Stimulated activated CD4-positive, alpha-beta T cell treated with anti-CD3 and anti-CD28 coated beads, Interleukin-2, amount 100 ng/mL, for 4 hours (primary cell): Measurements from ENCODE around the gene SPATS2.

Experiments
- DNase-seq: peaks from one replicate; pipeline ENCODE4 v3.0.0-alpha.2; 2020; ENCODE audit warnings: low read depth

SPATS2 gene

GRCh38 chr12:49541140-49541861, 174.0 kb downstream of the SPATS2 start:
- DNase-seq, result no peak

GRCh38 chr12:49541911-49542505, 174.7 kb downstream of the SPATS2 start:
- no peak for DNase-seq

GRCh38 chr12:49542592-49543160, 175.4 kb downstream of the SPATS2 start:
- DNase-seq, result no peak

- no peak for DNase-seq
Observed at GRCh38 chr12:49543221-49543913, 176.1 kb downstream of the SPATS2 start.

GRCh38 chr12:49543914-49544815, 176.9 kb downstream of the SPATS2 start:
- no peak for DNase-seq

GRCh38 chr12:49545815-49546214, 178.6 kb downstream of the SPATS2 start:
- DNase-seq, result no peak

- no peak for DNase-seq
Observed at GRCh38 chr12:49546481-49546880, 179.2 kb downstream of the SPATS2 start.

GRCh38 chr12:49547090-49547690, 179.9 kb downstream of the SPATS2 start:
- DNase-seq, result no peak

- DNase-seq, result no peak
Observed at GRCh38 chr12:49548481-49548821, 181.2 kb downstream of the SPATS2 start.

GRCh38 chr12:49548822-49549648, 181.8 kb downstream of the SPATS2 start:
- DNase-seq, result no peak

GRCh38 chr12:49549735-49550692, 182.8 kb downstream of the SPATS2 start:
- no peak for DNase-seq

GRCh38 chr12:49550693-49551252, 183.5 kb downstream of the SPATS2 start:
- DNase-seq, result no peak

- DNase-seq, result no peak
Observed at GRCh38 chr12:49552014-49552413, 184.8 kb downstream of the SPATS2 start.

GRCh38 chr12:49552425-49552824, 185.2 kb downstream of the SPATS2 start:
- DNase-seq, result no peak

GRCh38 chr12:49552899-49553298, 185.6 kb downstream of the SPATS2 start:
- DNase-seq, result no peak

GRCh38 chr12:49553512-49554088, 186.3 kb downstream of the SPATS2 start:
- DNase-seq, result no peak

- DNase-seq, result no peak
Observed at GRCh38 chr12:49554266-49554665, 187.0 kb downstream of the SPATS2 start.

GRCh38 chr12:49555631-49556390, 188.5 kb downstream of the SPATS2 start:
- no peak for DNase-seq
